SK-N-SH (cell line): ENCODE measurements around the gene SLC22A5. TPM values are rescaled to one million over a fixed set of nuclear protein-coding genes. Genes with fewer than 3 reads are reported as not detected.
A peak's percentile ranks its signal among the peaks of the same experiment; 100 is the strongest.

Experiments
- CTCF ChIA-PET: fragments of 300-600, 350-600 bp; formaldehyde crosslinking; extraction: SDS; loops from one replicate; lab custom pipeline; 2021; lab: Yijun Ruan, JAX
- POLR2A ChIA-PET: fragments of 350-600 bp; sonication (Branson Sonifier 250); formaldehyde crosslinking; extraction: SDS; loops from one replicate; lab custom pipeline; 2020; ENCODE audit warnings: antibody characterized with exemption, inconsistent platforms; lab: Yijun Ruan, JAX
- DNase-seq: peaks from one replicate; pipeline ENCODE4 v3.0.0; 2012
- H2AFZ ChIP-seq: fragments of 200-600 bp; sonication (generic); 2 replicates; pipeline ENCODE4 v1.8.1; 2016; ENCODE audit warnings: antibody characterized with exemption, mild to moderate bottlenecking, low read depth
- H3F3A ChIP-seq: fragments of 200-600 bp; sonication (generic); replicated peaks from 2 replicates; pipeline ENCODE3; 2016; ENCODE audit warnings: antibody characterized with exemption, mild to moderate bottlenecking; ENCODE audit not compliant: insufficient read depth
- H3K27ac ChIP-seq, 2 experiments: fragments of 200-500 bp in 1 of 2; fragments of 200-600 bp in 1 of 2; sonication (Bioruptor generic) in 1 of 2; sonication (generic), shearing (Covaris generic) in 1 of 2; 2 replicates each; pipeline versions ENCODE4 v1.5.1 to v1.6.1; 2014 to 2016; ENCODE audit warnings: low read depth in 2 of 2, inconsistent platforms in 1 of 2, low read length in 1 of 2, mild to moderate bottlenecking in 1 of 2, mixed read lengths in 1 of 2
- H3K27me3 ChIP-seq: fragments of 200-600 bp; sonication (generic), shearing (Covaris generic); 2 replicates; pipeline ENCODE4 v1.6.1; 2016; ENCODE audit warnings: mixed run types; ENCODE audit not compliant: insufficient read depth
- H3K36me3 ChIP-seq, 2 experiments: fragments of 200-500 bp in 1 of 2; fragments of 200-600 bp in 1 of 2; sonication (Bioruptor generic) in 1 of 2; sonication (generic) in 1 of 2; replicated peaks in 1 of 2; 2 replicates each; pipeline versions ENCODE3 to v1.5.1; 2014 to 2016; ENCODE audit warnings: low read length in 1 of 2, mild to moderate bottlenecking in 1 of 2; ENCODE audit not compliant: insufficient read depth in 2 of 2, control insufficient read depth in 1 of 2
- H3K4me1 ChIP-seq, 2 experiments: fragments of 200-500 bp in 1 of 2; fragments of 200-600 bp in 1 of 2; sonication (Bioruptor generic) in 1 of 2; sonication (generic), shearing (Covaris generic) in 1 of 2; 2 replicates each; pipeline versions ENCODE4 v1.5.1 to v1.6.1; 2014 to 2016; ENCODE audit warnings: low read depth in 1 of 2, low read length in 1 of 2, mixed run types in 1 of 2; ENCODE audit not compliant: insufficient read depth in 2 of 2, control insufficient read depth in 1 of 2
- H3K4me2 ChIP-seq: fragments of 200-600 bp; sonication (generic), shearing (Covaris generic); 2 replicates; pipeline ENCODE4 v1.6.1; 2017; ENCODE audit warnings: mixed run types
- H3K4me3 ChIP-seq, 2 experiments: fragments of 200-500 bp in 1 of 2; fragments of 200-600 bp in 1 of 2; sonication (Bioruptor generic) in 1 of 2; sonication (generic), shearing (Covaris generic) in 1 of 2; 2 replicates each; pipeline versions ENCODE4 v1.5.1 to v1.8.1; 2014 to 2016; ENCODE audit warnings: low read depth in 2 of 2, inconsistent platforms in 1 of 2, low read length in 1 of 2, mild to moderate bottlenecking in 1 of 2, mixed read lengths in 1 of 2, moderate library complexity in 1 of 2
- H3K79me2 ChIP-seq: fragments of 200-600 bp; sonication (generic); 2 replicates; pipeline ENCODE4 v1.8.1; 2017; ENCODE audit warnings: mild to moderate bottlenecking; ENCODE audit not compliant: insufficient read depth
- H3K9ac ChIP-seq: fragments of 200-600 bp; sonication (generic); 2 replicates; pipeline ENCODE4 v1.6.1; 2017; ENCODE audit warnings: mixed run types
- H3K9me2 ChIP-seq: fragments of 200-600 bp; sonication (generic); 2 replicates; pipeline ENCODE4 v1.6.1; 2017; ENCODE audit warnings: mixed run types
- H3K9me3 ChIP-seq: fragments of 200-600 bp; sonication (generic); 2 replicates; pipeline ENCODE4 v1.6.1; 2017; ENCODE audit warnings: mixed run types, mild to moderate bottlenecking, moderate library complexity
- H4K20me1 ChIP-seq: fragments of 200-600 bp; sonication (generic); 2 replicates; pipeline ENCODE4 v1.6.1; 2017; ENCODE audit warnings: mild to moderate bottlenecking, mixed run types; ENCODE audit not compliant: insufficient read depth
- CHD2 ChIP-seq: fragments of 150-350 bp; IDR thresholded peaks from 2 replicates; pipeline ENCODE4 v1.6.1; 2018; ENCODE audit warnings: low read length; ENCODE audit not compliant: partially characterized antibody
- CTCF ChIP-seq: fragments of 200-600 bp; sonication (generic); IDR thresholded peaks from 2 replicates; pipeline ENCODE4 v1.6.1; 2017; ENCODE audit warnings: antibody characterized with exemption, mild to moderate bottlenecking, moderate library complexity
- EZH2phosphoT487 ChIP-seq: fragments of 200-600 bp; sonication (generic); IDR thresholded peaks from 2 replicates; pipeline ENCODE4 v1.6.1; 2017; ENCODE audit warnings: low read depth, mixed run types, mild to moderate bottlenecking, antibody characterized with exemption, moderate library complexity, borderline replicate concordance
- FOSL2 ChIP-seq: IDR thresholded peaks from 2 replicates; pipeline ENCODE4 v1.4.0; 2012; ENCODE audit warnings: low read depth, mild to moderate bottlenecking, moderate library complexity, borderline replicate concordance
- FOXJ3 ChIP-seq: sonication (generic); formaldehyde crosslinking; IDR thresholded peaks from 2 replicates; pipeline ENCODE4 v1.5.1; 2020; ENCODE audit warnings: mild to moderate bottlenecking, missing genetic modification reagents
- FOXM1 ChIP-seq: IDR thresholded peaks from 2 replicates; pipeline ENCODE4 v1.4.0; 2012; ENCODE audit warnings: low read depth, mild to moderate bottlenecking
- IRF3 ChIP-seq: fragments of 150-350 bp; IDR thresholded peaks from 2 replicates; pipeline ENCODE4 v1.6.1; 2016; ENCODE audit warnings: mild to moderate bottlenecking, low read depth, low read length
- JUND ChIP-seq: IDR thresholded peaks from 2 replicates; pipeline ENCODE4 v1.4.0; 2012
- MAX ChIP-seq: IDR thresholded peaks from 2 replicates; pipeline ENCODE4 v1.4.0; 2012; ENCODE audit warnings: low read depth
- PBX3 ChIP-seq: IDR thresholded peaks from 2 replicates; pipeline ENCODE4; 2012
- RAD21 ChIP-seq: IDR thresholded peaks from 2 replicates; pipeline ENCODE4 v1.6.1; 2012; ENCODE audit warnings: mild to moderate bottlenecking, low read length
- REST ChIP-seq: IDR thresholded peaks from 2 replicates; pipeline ENCODE4 v1.6.1; 2012; ENCODE audit warnings: mild to moderate bottlenecking, low read depth, low read length, moderate library complexity
- RFX5 ChIP-seq: IDR thresholded peaks from 2 replicates; pipeline ENCODE4 v1.6.1; 2012; ENCODE audit warnings: mild to moderate bottlenecking, improper control_type of control experiment, low read length
- RXRA ChIP-seq: IDR thresholded peaks from 2 replicates; pipeline ENCODE4 v1.4.0; 2012; ENCODE audit warnings: low read depth, mild to moderate bottlenecking, borderline replicate concordance
- SIN3A ChIP-seq: IDR thresholded peaks from 2 replicates; pipeline ENCODE4 v1.6.1; 2012; ENCODE audit warnings: low read depth, mild to moderate bottlenecking, low read length, moderate library complexity, borderline replicate concordance
- USF2 ChIP-seq: fragments of 150-350 bp; IDR thresholded peaks from 2 replicates; pipeline ENCODE4 v1.6.1; 2017; ENCODE audit warnings: antibody characterized with exemption, low read length, low read depth, borderline replicate concordance
- WGBS: methylation state at CpG from one replicate; pipeline ENCODE4 v1.1.6; 2017; ENCODE audit warnings: low lambda C conversion rate; 5-methylcytosine and 5-hydroxymethylcytosine counted together
- polyA plus RNA-seq, 3 experiments: library from polyadenylated mRNA; depleted of rRNA; stranded (reverse); fragments of >200 nt; gene quantifications; 2 replicates each; pipeline ENCODE4 v1.2.3, GENCODE V29; 2012

The SLC22A5 gene
- polyA plus RNA-seq, 1 of the 3 experiments (the other 2 are of a cell fraction): 8.3 TPM

- Histone ChIP-seq H3K27ac (no peak overlapping the region), H3K36me3 (peaks cover 0 to 8% of the 10 kb centered on the region in 2 experiments), H3F3A (peaks cover 8% of the 10 kb centered on the region), H2AFZ (no peak overlapping the region), H3K4me2 (no peak overlapping the region), H4K20me1 (no peaks in the 10 kb centered on the region), H3K9me3 (no peaks in the 10 kb centered on the region), H3K4me3 (no peak overlapping the region), H3K79me2 (no peaks in the 10 kb centered on the region), H3K27me3 (no peaks in the 10 kb centered on the region), H3K9ac (no peak overlapping the region), H3K4me1 (peaks cover 0 to 12% of the 10 kb centered on the region in 2 experiments; a peak in 2 of 4 replicates), H3K9me2 (no peaks in the 10 kb centered on the region)
- no peak for DNase-seq
- ChIA-PET CTCF (interaction anchor here (1.1 to 1.8 kb wide), 3 partner anchors 10 to 60 kb away, joined by 3 to 5 read pairs (median 3); no protein-coding TSS in a partner anchor), POLR2A (no interaction called here)
- no peak for TF ChIP-seq RFX5
- no peak for TF ChIP-seq FOXM1
- no peak for TF ChIP-seq RAD21
- no peak for TF ChIP-seq CTCF
- TF ChIP-seq CHD2: no peak
- WGBS: 80% methylated on average over 4 of the region's 4 CpGs
Observed at GRCh38 chr5:132325691-132326090, 43.8 kb upstream of the SLC22A5 start.

GRCh38 chr5:132327252-132327955, 42.1 kb upstream of the SLC22A5 start:
- H3F3A ChIP-seq: peaks cover 8% of the 10 kb centered on the region
- H3K36me3 ChIP-seq: peaks cover 0 to 12% of the 10 kb centered on the region in 2 experiments
- no peak overlapping the region; the same call in 1 of the 2 replicates for H3K4me2 ChIP-seq
- no peaks in the 10 kb centered on the region for H3K79me2 ChIP-seq
- H3K27ac ChIP-seq: peak overlapping the region; percentile 24 to 72; a peak in 3 of 4 replicates
- H3K9me2 ChIP-seq: no peaks in the 10 kb centered on the region
- peak; percentile 33 for DNase-seq
- H3K9me3 ChIP-seq: no peaks in the 10 kb centered on the region
- H3K4me3 ChIP-seq: no peak overlapping the region
- H3K4me1 ChIP-seq: peaks cover 0 to 12% of the 10 kb centered on the region in 2 experiments; a peak in 2 of 4 replicates
- H4K20me1 ChIP-seq: no peaks in the 10 kb centered on the region
- H3K27me3 ChIP-seq: no peaks in the 10 kb centered on the region
- POLR2A ChIA-PET: interaction anchor here (0.9 kb wide), 1 partner anchor 12 kb away, joined by 3 read pairs; no protein-coding TSS in a partner anchor
- CTCF ChIA-PET: interaction anchor here (0.6 to 1.2 kb wide), 3 partner anchors 20 to 253 kb away, joined by 3 to 4 read pairs (median 3); no protein-coding TSS in a partner anchor
- no peak overlapping the region for H3K9ac ChIP-seq
- 54% methylated on average over 2 of the region's 2 CpGs for WGBS
- no peak overlapping the region for H2AFZ ChIP-seq
- TF ChIP-seq FOXJ3 (no peak), FOSL2 (no peak), IRF3 (no peak), EZH2phosphoT487 (no peak), RXRA (no peak), JUND (no peak), RAD21 (no peak), PBX3 (peak; percentile 51; the same call in 1 of the 2 replicates), MAX (no peak), SIN3A (no peak), USF2 (no peak), REST (no peak), RFX5 (no peak)
